ENCODE measurements around the gene RNF207.

Gene RNF207

DNA sequence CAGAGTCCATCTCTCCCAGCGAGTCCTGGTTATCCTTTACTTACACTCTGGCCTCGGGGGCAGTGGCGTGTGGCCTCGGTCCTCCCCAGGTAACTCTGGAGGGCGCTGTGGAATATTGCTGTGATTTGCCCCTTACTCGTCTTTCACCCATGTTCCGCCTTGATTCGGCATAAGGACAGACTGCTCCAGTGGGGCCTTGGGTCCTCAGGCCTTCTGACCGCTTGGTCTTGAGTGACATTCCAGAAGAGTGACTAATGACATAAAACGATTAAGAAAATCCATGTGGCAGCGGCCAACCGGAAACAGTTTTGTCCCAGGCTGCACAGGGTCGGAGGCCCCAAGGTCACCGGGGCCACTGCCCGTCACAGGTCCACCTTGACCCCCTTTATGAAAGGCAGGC is 18.8 kb downstream of the RNF207 start:
- in situ Hi-C loops (cut with MboI; ENCODE audit: low sequenced_read_pairs) = no loop called here

DNA sequence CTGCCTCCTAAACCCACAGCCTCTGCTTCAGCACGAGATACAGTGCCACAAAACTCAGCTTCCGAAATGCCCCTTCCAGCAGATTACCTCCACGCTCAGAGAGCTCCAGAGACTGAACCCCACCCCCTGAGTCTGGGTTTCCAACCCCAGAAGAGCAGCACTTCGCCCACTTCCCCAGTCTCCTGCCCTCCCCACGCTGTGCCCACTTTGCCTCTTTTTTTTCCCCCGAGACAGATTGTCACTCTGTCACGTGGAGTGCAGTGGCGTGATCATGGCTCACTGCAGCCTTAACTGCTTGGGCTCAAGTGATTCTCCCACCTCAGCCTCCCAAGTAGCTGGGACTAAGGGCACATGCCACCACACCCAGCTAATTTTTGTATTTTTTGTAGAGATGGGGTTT is 19.7 kb downstream of the RNF207 start:
- in situ Hi-C loops (cut with MboI; ENCODE audit: low sequenced_read_pairs) = no loop called here

DNA sequence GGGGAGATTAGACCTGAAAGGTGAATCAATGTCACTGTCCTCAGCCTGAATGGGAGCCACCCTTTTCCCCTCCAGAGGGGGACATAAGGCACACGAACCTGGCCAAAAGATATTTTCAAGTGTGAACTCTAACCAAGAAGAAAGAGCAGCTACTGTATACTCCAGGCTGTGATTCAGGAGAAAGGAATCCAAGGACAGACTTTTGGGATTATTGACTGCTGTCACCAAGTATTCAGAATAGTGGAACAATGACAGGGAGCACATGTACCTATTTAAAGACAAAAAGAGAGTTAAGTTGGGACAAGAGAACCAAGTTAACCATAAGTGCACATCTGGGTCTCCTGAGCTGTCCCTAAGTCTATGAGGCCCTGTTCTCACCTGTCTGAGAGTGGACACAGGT is 27.5 kb downstream of the RNF207 start:
- in situ Hi-C loops (cut with MboI; ENCODE audit: low sequenced_read_pairs) = no loop called here

DNA sequence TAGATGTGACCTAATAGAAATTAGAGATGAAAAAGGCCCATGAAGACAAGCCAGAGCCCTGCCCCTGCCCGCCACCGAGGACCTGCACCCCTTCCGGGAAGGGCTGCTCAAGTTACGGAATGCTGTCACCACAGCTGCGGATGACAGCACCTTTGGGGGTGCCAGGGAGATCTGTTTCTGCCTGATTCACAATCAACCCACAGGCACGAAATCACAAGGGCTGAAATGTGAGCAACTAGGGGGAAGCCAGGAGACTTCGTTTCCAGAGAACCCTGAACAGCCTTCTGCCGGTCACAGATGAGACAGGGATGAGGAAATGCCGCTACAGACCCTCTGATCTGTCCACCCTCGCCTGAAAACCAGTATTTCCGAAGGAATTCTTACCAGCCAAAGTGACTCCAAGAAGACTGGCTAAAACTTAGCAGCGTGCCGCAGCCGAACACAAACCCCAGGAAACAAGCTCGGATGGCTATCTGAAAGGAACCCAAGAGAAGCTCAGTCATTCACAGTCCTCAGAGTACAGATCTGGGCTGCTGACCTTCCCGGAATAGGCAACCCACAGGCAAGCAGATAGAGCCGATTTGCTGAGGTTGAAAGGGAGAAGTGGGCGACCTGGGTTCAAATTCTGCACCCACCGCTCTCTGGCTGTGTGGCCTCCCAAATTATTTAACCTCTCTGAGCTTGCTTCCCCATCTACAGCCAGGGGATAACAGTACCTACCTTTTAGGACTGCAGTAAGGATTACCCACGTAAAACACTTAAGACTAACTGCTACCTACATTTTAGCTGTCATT is 28.8 kb downstream of the RNF207 start:
- in situ Hi-C loops (cut with MboI; ENCODE audit: low sequenced_read_pairs) = no loop called here

DNA sequence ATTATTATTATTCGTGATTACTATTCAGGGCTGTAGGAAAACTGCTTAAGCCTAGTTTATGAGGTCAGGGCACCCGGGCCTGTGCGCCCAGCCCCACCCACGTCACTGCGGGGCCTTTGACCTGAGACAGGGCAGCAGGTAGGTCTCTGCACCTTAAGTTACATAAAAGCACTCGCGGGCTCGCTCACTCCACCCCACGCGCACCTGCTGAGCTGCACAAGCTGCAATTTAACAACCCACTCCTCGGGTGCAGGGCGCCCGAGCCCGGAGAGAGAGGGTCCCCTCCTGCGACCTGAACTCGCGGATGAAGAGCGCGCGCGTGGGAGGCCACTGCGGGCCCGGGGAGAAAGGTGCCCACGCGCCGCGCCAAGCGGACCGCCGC is 29.4 kb downstream of the RNF207 start:
- in situ Hi-C loops (cut with MboI; ENCODE audit: low sequenced_read_pairs) = no loop called here

DNA sequence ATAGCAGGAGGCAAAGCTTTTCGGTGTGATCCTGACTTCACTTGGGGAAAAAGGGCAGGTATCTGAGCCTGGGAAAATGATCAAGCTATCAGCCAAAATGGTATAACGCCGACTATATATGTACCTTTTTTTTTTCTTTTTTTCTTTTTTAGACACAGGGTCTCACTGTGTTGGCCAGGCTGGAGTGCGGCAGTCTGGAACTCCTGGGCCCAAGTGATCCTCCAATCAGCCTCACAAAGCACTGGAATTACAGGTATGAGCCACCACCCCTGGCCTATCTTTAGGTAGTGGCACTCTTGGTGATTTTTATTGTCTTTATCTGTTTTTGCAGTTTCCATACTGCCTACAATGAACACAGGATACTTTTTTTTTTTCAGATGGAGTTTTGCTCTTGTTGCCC is 31.2 kb downstream of the RNF207 start:
- in situ Hi-C loops (cut with MboI; ENCODE audit: low sequenced_read_pairs) = no loop called here

DNA sequence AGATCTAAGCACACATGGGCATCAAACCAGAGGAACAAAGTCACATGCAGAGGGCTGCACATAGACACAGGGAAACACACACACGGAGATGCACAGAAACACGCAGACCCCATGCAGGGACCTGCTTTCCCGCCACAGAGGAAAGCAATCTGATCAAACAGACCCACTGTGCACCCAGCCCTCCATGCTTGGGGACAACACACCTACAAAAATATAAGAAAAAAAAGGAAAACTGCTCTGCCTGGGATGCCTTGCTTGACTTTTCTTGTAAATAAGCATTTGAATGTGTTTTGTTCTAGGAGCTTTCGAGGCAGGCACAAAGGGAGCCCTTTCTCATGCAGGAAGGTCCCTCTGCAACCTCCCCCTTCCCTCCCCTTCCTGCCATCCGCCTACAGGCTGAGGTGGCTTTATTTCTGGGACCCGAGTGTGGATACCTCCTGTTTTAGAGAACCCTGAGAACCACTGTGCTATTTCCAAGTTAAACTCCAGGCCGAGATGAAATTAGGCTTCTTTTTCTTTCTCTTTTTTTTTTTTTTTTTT is 33.4 kb downstream of the RNF207 start:
- in situ Hi-C loops (cut with MboI; ENCODE audit: low sequenced_read_pairs) = no loop called here

DNA sequence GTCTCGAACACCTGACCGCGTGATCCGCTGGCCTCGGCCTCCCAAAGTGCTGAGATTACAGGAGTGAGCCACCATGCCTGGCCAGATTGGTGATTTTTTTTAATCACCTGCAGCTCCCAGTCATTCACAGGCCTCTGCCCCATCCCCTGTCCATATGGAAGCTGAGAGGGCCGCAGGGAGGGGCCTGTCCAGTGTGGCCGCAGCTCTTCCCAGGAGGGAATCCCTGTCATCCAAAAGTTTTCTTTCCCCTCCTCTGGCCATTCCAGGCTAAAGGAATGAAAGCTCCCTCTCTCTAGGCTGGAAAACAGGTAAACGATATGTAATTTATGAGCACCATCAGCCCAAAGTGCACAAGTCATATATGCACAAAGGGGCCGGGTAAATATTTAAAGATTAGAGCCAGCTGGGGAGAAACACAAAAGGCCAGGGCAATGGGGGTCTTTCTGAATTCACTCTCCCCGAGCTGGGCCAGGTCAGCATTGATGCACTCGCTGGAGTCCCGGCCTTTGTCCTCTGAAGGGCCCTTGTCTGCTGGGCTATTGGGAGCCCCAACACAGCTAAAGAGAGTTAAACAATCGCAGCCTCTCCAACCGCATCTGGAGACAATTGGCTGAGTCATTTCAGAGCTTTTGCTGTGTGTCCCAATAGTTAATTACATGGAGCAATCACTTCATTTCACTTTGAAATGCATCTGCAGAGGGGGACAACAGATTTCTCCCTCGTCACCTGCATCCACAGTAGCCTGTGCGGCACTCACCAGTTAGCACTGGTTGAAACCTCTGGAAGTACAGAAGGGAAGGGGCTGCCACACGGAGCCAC is 34.2 kb downstream of the RNF207 start:
- in situ Hi-C loops (cut with MboI; ENCODE audit: low sequenced_read_pairs) = no loop called here

DNA sequence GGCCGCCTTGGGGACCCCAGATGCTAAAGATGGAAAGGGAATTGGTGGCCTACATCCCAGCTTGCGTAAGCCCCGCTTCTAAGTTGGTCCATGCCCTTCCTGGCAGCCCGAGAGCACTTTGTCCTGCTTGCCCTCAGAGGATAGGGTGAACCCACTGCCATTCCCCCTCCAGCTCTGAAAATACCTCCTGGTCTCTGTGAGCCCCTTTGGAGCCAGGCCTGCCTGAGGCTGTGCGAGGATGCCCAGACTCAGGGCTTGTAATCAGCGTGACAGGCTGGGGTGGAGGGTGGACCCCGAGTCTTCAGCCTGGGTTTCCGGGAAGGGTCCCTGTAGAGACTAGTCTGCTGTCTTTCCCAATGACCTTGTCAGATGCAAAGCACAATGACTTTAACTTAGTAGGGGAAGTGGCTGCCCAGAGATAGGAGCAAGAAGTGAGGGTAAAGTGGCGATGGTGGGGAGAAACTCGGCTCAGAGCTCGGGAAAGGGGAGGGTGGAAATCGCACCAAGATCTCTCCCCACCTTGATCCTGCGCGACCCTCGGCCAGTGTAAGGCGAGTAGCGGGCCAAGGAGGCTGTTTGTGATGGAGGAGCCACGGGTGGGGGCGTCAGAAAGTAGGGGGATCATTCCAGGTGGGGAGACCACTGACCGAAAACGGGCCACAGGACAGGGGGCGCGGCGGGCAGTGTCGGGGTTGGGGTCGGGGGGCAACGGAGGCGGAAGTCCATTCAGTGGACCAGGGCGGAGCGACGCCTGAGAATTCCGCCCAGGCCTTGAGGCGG is 35.4 kb downstream of the RNF207 start:
- in situ Hi-C loops (cut with MboI; ENCODE audit: low sequenced_read_pairs) = no loop called here

DNA sequence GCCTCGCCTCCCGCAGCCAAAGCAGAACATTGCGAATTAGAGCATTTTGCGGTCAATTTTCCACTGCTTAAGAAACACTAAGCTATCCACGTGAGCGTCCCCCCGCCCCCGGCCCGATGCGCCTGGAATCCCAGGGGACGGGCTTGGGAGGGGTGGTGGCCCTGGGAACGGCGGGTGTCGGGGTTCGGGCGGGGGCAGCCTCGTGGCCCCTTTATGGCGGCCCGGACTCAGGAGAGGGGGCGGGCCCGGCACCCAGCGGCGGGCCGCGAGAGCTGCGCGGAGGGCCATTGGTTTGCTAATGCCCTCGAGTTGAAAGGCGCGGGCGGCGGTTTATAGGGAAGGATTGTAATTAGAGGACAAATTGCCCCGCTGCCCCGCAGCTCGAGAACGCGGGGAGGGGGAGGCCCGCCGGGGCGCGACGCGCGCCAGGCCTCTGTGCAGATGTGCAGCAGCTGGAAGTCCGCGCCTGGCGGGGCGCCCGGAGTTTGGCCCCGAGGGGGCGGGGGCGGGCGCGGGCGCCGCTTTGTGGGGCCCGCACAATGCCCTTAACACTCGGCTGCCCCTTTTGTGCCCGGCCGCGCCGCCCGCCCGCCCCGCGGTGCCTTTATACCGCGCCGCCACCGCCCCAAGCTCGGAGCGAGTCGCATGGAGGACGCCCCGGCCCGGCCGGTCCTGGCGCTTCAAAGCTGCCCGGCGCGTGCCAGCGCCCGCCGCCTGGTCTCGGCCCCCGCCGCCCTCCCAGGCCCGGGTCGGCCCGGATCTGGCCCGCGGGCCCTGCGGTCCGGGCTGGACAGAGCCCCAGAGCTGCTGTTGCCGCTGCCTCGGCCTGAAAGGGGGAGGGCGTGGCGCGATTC is 36.2 kb downstream of the RNF207 start:
- in situ Hi-C loops (cut with MboI; ENCODE audit: low sequenced_read_pairs) = no loop called here

DNA sequence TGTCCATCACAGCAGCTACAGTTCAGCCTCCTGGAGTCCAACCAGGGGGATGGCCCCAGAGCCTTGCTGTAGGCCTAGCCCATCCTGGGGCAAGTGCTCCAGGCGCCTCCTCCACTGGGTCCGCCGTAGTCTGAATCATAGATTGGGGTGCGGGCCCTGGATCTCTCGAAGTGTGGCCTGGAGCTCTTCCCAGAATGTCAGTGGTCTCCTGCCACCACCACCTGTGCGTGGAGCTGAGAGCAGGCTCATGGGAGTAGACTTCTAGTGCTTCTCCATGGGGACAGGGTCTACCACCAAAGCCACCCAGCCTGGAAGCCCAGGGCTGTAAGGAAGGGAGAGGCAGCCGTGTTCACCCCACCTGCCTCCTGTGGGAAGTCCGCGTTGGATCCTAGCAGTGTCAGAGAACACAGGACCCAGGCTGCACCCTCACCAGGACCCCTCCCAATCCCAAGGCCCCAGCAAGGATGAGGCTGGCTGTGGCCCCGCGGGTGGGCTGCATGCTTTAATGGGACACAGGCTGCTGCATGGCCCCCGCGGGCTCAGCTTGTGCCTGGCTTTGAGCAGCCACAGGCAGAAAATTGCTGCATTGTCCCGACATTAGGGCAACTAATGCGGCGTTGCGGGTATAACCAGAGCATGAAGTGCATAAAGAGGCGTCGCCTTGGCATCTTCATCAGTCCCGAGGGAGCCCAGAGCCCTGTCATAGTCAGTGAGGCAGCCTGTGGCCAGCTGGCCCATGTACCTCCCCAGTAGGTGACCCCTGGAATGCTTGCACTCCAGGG is 37.3 kb downstream of the RNF207 start:
- in situ Hi-C loops (cut with MboI; ENCODE audit: low sequenced_read_pairs) = no loop called here

DNA sequence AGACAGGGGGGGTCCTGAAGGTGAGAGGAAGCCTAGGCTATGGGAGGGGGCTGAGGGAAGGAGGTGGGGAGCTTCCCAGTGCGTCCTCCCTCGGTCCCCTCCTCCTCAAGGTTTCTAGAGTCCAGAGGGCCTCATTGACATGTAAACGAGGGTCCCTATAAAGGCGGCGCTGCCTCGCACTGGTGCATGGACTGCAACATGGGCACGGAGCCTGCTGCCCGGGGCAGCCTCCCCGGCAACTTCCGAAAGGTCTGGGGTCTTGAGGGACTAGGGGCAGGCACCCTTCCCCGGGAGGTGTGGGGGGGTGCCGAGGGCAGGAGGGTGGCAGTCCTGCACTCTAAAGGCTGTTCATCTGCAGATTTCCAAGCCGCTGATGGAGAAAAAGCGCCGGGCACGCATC is 38.1 kb downstream of the RNF207 start, which contains the start of gene HES3:
Gene HES3 (plus strand): TSS at position 187 of the 400 bp plus-strand sequence. CDS start 187 bp downstream, at position 374.
- in situ Hi-C loops (cut with MboI; ENCODE audit: low sequenced_read_pairs) = no loop called here

DNA sequence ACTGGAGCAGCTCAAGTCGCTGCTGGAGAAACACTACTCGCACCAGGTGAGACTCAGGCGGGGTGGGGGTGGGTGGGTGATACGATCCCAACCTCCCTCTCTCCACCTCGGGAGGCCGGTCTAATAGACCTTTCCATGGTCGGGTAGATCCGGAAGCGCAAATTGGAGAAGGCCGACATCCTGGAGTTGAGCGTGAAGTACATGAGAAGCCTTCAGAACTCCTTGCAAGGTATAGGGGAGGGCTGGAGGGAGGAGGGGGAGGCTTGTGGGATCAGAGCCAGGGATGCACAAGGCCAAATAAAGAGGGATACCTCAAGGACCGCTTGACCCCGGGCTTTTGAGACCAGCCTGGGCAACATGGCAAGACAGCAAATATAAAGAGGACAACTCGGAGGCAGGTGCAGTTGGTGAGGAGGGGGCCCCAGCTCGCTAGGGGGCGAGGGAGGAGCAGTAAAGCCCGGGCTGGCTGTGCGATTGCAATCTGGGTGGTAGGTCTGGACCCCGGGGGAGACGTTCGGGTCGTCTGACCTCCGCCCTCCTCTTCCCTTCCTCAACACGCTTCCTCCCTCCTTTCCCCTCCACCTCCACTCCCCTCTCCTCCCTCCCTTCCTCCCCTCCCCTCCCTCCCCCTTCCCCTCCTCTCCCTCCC is 38.6 kb downstream of the RNF207 start:
- in situ Hi-C loops (cut with MboI; ENCODE audit: low sequenced_read_pairs) = no loop called here

DNA sequence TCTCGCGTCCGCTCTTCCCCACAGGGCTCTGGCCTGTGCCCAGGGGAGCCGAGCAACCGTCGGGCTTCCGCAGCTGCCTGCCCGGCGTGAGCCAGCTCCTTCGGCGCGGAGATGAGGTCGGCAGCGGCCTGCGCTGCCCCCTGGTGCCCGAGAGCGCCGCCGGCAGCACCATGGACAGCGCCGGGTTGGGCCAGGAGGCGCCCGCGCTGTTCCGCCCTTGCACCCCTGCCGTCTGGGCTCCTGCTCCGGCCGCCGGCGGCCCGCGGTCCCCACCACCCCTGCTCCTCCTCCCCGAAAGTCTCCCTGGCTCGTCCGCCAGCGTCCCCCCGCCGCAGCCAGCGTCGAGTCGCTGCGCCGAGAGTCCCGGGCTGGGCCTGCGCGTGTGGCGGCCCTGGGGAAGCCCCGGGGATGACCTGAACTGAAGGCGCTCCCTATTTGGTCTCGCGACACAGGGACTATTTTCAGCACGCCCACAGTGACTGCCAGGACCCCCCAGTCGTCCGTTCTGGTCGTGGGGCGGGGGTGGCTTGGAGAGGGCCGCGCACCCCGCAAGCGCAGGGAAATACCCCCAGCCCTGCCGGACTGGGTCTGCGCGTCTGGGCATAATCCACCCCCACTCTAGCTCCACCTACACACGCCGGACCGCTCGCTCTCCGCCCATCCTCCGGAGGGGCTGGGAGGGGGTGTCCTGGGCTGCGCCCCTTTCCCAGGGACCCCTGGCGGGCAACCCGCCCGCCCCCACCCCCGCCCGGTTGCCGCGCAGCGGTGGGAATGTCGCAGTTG is 39.4 kb downstream of the RNF207 start:
- in situ Hi-C loops (cut with MboI; ENCODE audit: low sequenced_read_pairs) = no loop called here

DNA sequence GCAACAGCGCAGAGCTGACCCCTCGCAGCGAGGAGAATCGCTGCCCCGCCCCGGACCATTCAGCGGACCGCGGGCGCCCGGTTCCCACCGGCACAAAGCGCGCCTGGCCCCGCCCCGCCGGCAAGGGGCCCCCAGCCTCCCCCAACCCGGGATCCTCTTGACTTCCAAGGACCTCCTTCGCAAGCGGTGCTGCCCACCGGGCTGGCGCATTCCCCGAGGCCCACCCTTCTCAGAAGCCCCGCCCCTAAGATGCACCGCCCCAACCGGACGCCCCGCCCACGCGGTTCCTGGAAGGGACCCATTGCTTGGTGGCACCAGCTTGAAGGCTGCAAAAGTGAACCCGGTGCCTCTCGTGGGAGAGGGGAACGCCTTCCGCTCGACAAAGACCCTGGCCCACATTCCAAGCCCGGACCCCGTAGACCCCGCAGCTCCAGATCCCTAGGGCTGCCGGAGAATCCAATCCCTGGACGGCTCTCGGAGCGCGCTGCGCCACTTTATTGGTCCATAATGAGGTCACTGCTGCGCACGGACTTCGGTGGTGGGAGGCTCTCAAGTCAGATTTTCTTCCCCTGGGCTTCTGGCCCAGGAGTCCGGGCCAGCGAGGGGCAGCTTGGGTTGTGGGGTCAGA is 40.1 kb downstream of the RNF207 start:
- in situ Hi-C loops (cut with MboI; ENCODE audit: low sequenced_read_pairs) = no loop called here

DNA sequence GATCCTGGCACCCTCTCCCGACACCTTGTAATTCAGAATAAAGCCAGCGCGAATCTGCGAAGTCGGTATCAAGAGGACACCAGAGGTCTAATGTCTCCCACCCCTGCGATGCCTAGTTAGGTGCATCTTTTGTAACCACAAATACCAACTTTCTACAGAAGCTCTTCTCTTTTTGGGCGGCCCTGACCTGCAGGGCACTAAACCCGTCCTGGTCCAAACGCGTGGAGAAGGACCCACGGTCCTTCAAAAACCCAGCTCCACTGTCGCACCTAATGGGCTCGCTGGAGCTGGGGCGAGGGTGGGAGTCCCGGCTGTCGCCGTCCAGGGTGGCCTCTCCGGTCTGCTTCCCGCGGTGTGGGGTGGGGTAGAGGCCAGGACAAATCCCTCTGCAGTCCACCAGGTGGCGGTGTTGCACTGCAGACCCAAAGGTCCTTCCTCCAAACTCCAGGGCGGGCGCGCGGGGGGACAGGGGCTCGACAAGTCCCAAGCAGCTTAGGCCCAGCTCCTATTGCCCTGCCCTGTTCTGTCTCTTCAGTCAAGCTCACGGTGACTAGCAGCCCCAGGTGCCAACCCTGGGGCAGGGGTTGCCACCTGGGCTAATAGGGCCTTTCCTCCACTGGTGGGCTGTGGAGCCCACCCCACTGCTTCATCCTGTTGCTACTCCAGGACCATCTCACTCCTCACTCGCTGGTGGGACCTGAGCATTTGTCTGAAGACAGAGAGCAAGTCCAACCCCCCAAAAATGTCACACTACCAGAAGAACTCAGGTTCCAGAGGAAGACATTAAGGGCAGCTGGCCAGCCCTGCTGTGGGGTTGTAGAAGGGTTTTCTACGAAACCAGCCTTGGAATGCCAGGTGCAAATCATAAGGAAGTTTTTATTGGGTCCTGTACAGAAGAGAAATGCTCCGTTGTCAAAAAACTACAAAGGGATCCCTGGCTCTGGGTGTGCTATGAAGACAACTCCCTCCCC is 40.9 kb downstream of the RNF207 start:
- in situ Hi-C loops (cut with MboI; ENCODE audit: low sequenced_read_pairs) = no loop called here

DNA sequence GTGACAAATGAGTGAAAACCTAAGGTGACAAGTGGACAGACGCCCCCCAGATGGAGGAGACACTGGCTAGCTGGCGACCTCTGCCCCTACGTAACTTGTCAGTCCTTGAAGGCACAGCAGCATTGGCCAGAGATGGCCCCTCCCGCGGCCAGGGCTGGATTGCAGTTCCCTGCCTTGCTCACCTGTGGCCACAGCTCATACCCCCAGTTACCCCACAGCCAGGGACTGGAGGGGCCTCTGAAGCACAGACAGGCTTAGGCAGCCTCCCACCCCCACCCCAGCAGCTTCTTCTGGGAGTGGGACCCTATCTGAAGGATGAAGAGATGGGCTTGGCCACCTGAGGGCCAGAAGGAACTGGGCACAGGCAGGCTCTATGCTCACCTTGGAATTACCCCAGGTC is 41.7 kb downstream of the RNF207 start:
- in situ Hi-C loops (cut with MboI; ENCODE audit: low sequenced_read_pairs) = no loop called here

Measured in HL-60/S4 treated with retinoic acid at 250 ng/mL for 4 days and 3 days (cell line).